IPS-18a (cell line): ENCODE data around the gene QPCTL.
"Not testable (repeated sequence)": the region's sequence is repeated elsewhere in the genome, so short reads cannot be mapped to it uniquely, and the experiment has no call there.

Experiments
- H3K27ac ChIP-seq: one replicate; pipeline ENCODE4 v1.5.1; 2013; ENCODE audit warnings: low read length
- H3K27me3 ChIP-seq: one replicate; pipeline ENCODE4 v1.6.1; 2013; ENCODE audit warnings: mild to moderate bottlenecking, low read length; ENCODE audit not compliant: control insufficient read depth, insufficient read depth
- H3K36me3 ChIP-seq: one replicate; pipeline ENCODE4 v1.6.1; 2013; ENCODE audit warnings: low read depth, low read length; ENCODE audit not compliant: control insufficient read depth
- H3K4me1 ChIP-seq: one replicate; pipeline ENCODE4 v1.6.1; 2013; ENCODE audit warnings: low read depth, low read length; ENCODE audit not compliant: control insufficient read depth
- H3K4me3 ChIP-seq: one replicate; pipeline ENCODE4 v1.5.1; 2013; ENCODE audit warnings: low read length
- H3K9ac ChIP-seq: one replicate; pipeline ENCODE4 v1.6.1; 2013; ENCODE audit warnings: mild to moderate bottlenecking, low read length, moderate library complexity
- H3K9me3 ChIP-seq: one replicate; pipeline ENCODE4 v1.6.1; 2013; ENCODE audit warnings: low read depth, low read length; ENCODE audit not compliant: control insufficient read depth

The QPCTL gene

GRCh38 chr19:45681391-45682015, 11.0 kb upstream of the QPCTL start:
- Histone ChIP-seq H3K4me3 (peak overlapping the region; percentile 50), H3K9ac (no peak overlapping the region), H3K27me3 (peaks cover 23% of the 10 kb centered on the region), H3K4me1 (peaks cover 7% of the 10 kb centered on the region), H3K27ac (no peak overlapping the region), H3K9me3 (no peaks in the 10 kb centered on the region), H3K36me3 (peaks cover 19% of the 10 kb centered on the region)

DNA sequence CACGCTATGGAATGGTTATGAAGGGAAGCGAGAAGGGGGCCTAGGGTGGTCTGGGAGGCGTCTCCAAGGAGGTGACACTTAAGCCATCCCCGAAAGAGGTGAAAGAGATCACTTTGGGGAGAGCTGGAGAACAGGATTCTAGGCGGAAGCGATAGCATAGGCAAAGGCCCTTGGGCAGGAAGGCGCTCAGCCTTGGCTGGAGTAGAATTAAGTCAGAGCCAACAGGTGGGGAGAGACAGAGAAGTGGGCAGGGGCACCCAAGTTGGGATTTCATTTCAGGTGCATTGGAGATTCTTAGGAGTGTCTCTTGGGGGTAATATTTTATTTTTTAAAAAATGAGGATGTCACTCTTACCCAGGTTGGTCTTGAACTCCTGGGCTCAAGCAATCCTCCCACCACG, 10.3 kb upstream of the QPCTL start:
- Histone ChIP-seq H3K9me3 (no peaks in the 10 kb centered on the region), H3K9ac (no peak overlapping the region), H3K4me1 (peaks cover 7% of the 10 kb centered on the region), H3K4me3 (peak overlapping the region; percentile 50), H3K27ac (no peak overlapping the region), H3K27me3 (peaks cover 19% of the 10 kb centered on the region), H3K36me3 (peaks cover 23% of the 10 kb centered on the region)

DNA sequence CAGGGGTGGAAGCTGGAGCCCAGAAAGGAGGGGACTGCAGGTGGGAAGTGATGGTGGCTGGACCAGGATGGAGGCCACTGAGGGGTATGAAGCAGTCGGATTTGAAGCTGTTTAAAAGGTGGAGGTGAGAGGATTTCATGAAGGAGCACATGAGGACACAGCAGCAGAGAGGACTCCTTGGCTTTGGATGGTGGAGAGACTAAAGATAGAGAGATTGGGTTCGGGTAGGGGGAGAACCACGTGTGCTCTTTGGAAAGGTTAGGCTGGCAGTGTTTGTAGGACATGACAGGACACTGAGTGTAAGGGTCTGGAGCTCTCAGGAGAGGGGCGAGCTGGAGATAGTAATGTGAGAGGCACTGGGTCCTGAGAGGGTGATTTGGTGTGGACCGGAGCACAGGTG, 9.6 kb upstream of the QPCTL start:
- Histone ChIP-seq H3K9me3 (no peaks in the 10 kb centered on the region), H3K27me3 (peaks cover 15% of the 10 kb centered on the region)

GRCh38 chr19:45685045-45685444, 7.4 kb upstream of the QPCTL start:
- not testable (repeated sequence) for H3K27ac ChIP-seq, H3K4me3 ChIP-seq, H3K27me3 ChIP-seq, H3K9me3 ChIP-seq, H3K9ac ChIP-seq, H3K4me1 ChIP-seq
- peaks cover 38% of the 10 kb centered on the region for H3K36me3 ChIP-seq

More for the DNA sequence above, 9.6 kb upstream of the QPCTL start:
- Histone ChIP-seq H3K36me3 (peaks cover 31% of the 10 kb centered on the region), H3K4me3 (no peak overlapping the region), H3K4me1 (peaks cover 4% of the 10 kb centered on the region), H3K9ac (no peak overlapping the region), H3K27ac (no peak overlapping the region)

- H3K9me3 ChIP-seq = no peaks in the 10 kb centered on the region
- H3K27me3 ChIP-seq = no peaks in the 10 kb centered on the region
- H3K4me1 ChIP-seq = no peaks in the 10 kb centered on the region
- H3K27ac ChIP-seq = no peak overlapping the region
- no peak overlapping the region for H3K9ac ChIP-seq
- H3K36me3 ChIP-seq = peaks cover 38% of the 10 kb centered on the region
- no peak overlapping the region for H3K4me3 ChIP-seq
These were observed 4.9 kb upstream of the QPCTL start for GRCh38 chr19:45687599-45687998.

GRCh38 chr19:45691516-45692186, 815 bp upstream of the QPCTL start, which contains the start of gene SNRPD2:
TSS of gene SNRPD2 (minus strand) at chr19:45691953. CDS start at chr19:45691888, 65 bp downstream.
- H3K4me3 ChIP-seq = peak within 1 kb of the TSS; percentile 82
- no peaks in the 10 kb centered on the region for H3K27me3 ChIP-seq
- H3K9me3 ChIP-seq = no peaks in the 10 kb centered on the region
- no peaks in the 10 kb centered on the region for H3K4me1 ChIP-seq
- H3K36me3 ChIP-seq = peaks cover 22% of the 10 kb centered on the region
- H3K27ac ChIP-seq = peak within 1 kb of the TSS; percentile 95
- peak within 1 kb of the TSS; percentile 92 for H3K9ac ChIP-seq

GRCh38 chr19:45693106-45693788, 781 bp downstream of the QPCTL start:
- Histone ChIP-seq H3K36me3 (peaks cover 8% of the 10 kb centered on the region), H3K27me3 (no peaks in the 10 kb centered on the region), H3K9me3 (no peaks in the 10 kb centered on the region), H3K4me3 (peak overlapping the region; percentile 82), H3K9ac (peak overlapping the region; percentile 77), H3K27ac (peak overlapping the region; percentile 47), H3K4me1 (no peaks in the 10 kb centered on the region)

DNA sequence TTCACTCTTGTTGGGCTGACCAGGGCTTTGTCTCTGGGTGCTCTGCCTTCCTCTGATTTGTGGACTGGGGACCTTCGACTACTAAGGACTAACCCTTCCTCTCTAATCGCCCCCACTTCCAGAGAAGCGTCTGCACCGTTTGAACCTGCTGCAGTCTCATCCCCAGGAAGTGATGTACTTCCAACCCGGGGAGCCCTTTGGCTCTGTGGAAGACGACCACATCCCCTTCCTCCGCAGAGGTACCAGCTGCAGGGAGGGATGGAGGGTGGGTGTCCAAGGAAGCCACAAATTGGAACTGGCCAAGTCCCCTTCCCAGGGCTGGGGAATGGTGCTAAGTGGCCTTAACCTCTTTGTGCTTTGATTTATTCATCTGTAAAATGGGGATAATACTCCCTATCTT, 9.2 kb downstream of the QPCTL start:
- peaks cover 16% of the 10 kb centered on the region for H3K36me3 ChIP-seq

GRCh38 chr19:45705115-45705514, 12.6 kb downstream of the QPCTL start:
- H3K4me3 ChIP-seq = no peak overlapping the region
- no peak overlapping the region for H3K27ac ChIP-seq
- H3K4me1 ChIP-seq = no peaks in the 10 kb centered on the region
- H3K9ac ChIP-seq = no peak overlapping the region
- no peaks in the 10 kb centered on the region for H3K9me3 ChIP-seq
- no peaks in the 10 kb centered on the region for H3K27me3 ChIP-seq
- H3K36me3 ChIP-seq = peaks cover 12% of the 10 kb centered on the region

More for the DNA sequence above, 9.2 kb downstream of the QPCTL start:
- no peak overlapping the region for H3K4me3 ChIP-seq
- H3K4me1 ChIP-seq = no peaks in the 10 kb centered on the region
- no peaks in the 10 kb centered on the region for H3K9me3 ChIP-seq
- no peak overlapping the region for H3K9ac ChIP-seq
- H3K27me3 ChIP-seq = no peaks in the 10 kb centered on the region
- no peak overlapping the region for H3K27ac ChIP-seq

- Histone ChIP-seq H3K4me1 (no peaks in the 10 kb centered on the region), H3K36me3 (peaks cover 12% of the 10 kb centered on the region), H3K27me3 (no peaks in the 10 kb centered on the region), H3K27ac (no peak overlapping the region), H3K4me3 (no peak overlapping the region), H3K9ac (no peak overlapping the region), H3K9me3 (no peaks in the 10 kb centered on the region)
These were observed 13.4 kb downstream of the QPCTL start for GRCh38 chr19:45705710-45706415.

- peaks cover 3% of the 10 kb centered on the region for H3K36me3 ChIP-seq
- H3K27ac ChIP-seq = no peak overlapping the region
- no peaks in the 10 kb centered on the region for H3K27me3 ChIP-seq
- H3K4me1 ChIP-seq = no peaks in the 10 kb centered on the region
- H3K9ac ChIP-seq = no peak overlapping the region
- no peaks in the 10 kb centered on the region for H3K9me3 ChIP-seq
- no peak overlapping the region for H3K4me3 ChIP-seq
These were observed 18.1 kb downstream of the QPCTL start for GRCh38 chr19:45710356-45711130.
